Mucosa of rectum (tissue), 2 donors: ENCODE results near the gene DNAJC28.

Experiments
- H3K27ac ChIP-seq, 2 donors: one replicate each; pipeline ENCODE4 v1.7.0; 2013; ENCODE audit warnings: inconsistent platforms in 2 of 2, low read depth in 2 of 2, low read length in 2 of 2
- H3K27me3 ChIP-seq, 2 donors: one replicate each; pipeline ENCODE4 v1.7.0; 2013; ENCODE audit warnings: low read length in 2 of 2; ENCODE audit not compliant: control insufficient read depth in 2 of 2, insufficient read depth in 2 of 2
- H3K36me3 ChIP-seq, 2 donors: one replicate each; pipeline ENCODE4 v1.7.0; 2013; ENCODE audit warnings: low read length in 2 of 2; ENCODE audit not compliant: control insufficient read depth in 2 of 2, insufficient read depth in 2 of 2
- H3K4me1 ChIP-seq, 2 donors: one replicate each; pipeline ENCODE4 v1.7.0; 2013; ENCODE audit warnings: low read length in 2 of 2, mild to moderate bottlenecking in 1 of 2; ENCODE audit not compliant: control insufficient read depth in 2 of 2, insufficient read depth in 2 of 2
- H3K4me3 ChIP-seq, 2 donors: one replicate each; pipeline ENCODE4 v1.7.0; 2013; ENCODE audit warnings: low read length in 2 of 2
- H3K9ac ChIP-seq, 2 donors: one replicate each; pipeline ENCODE4 v1.7.0; 2013; ENCODE audit warnings: low read length in 2 of 2, low read depth in 1 of 2, mild to moderate bottlenecking in 1 of 2
- H3K9me3 ChIP-seq, 2 donors: one replicate each; pipeline ENCODE4 v1.7.0; 2013; ENCODE audit warnings: low read length in 2 of 2; ENCODE audit not compliant: control insufficient read depth in 2 of 2
- donor health status: healthy.
- donor health status: Normal muscosa, but diverticular disease.

DNAJC28 gene

GRCh38 chr21:33443194-33443593 is 48.3 kb downstream of the DNAJC28 start:
- Histone ChIP-seq H3K36me3 (peaks cover 3 to 17% of the 10 kb centered on the region in 2 donors), H3K4me3 (no peak overlapping the region), H3K9me3 (no peaks in the 10 kb centered on the region), H3K27ac (peak overlapping the region in 1 of 2 donors; percentile 9), H3K4me1 (peaks cover 4 to 8% of the 10 kb centered on the region in 2 donors), H3K27me3 (no peaks in the 10 kb centered on the region), H3K9ac (no peak overlapping the region)

GRCh38 chr21:33441489-33442477 is 49.7 kb downstream of the DNAJC28 start:
- peaks cover 12 to 25% of the 10 kb centered on the region in 2 donors for H3K36me3 ChIP-seq
- H3K9me3 ChIP-seq = no peaks in the 10 kb centered on the region
- H3K9ac ChIP-seq = peak overlapping the region; percentile 34 to 40
- H3K4me1 ChIP-seq = peaks cover 4 to 8% of the 10 kb centered on the region in 2 donors
- no peak overlapping the region for H3K4me3 ChIP-seq
- peak overlapping the region; percentile 58 to 71 for H3K27ac ChIP-seq
- no peaks in the 10 kb centered on the region for H3K27me3 ChIP-seq
